ENCODE measurements around the gene TTC22. TPM values are rescaled to one million over a fixed set of nuclear protein-coding genes. Genes with fewer than 3 reads are reported as not detected.

The TTC22 gene
- polyA plus RNA-seq, 3 donors from 2014 or later, result 5.2 to 13.7 (median 5.6) TPM

DNA sequence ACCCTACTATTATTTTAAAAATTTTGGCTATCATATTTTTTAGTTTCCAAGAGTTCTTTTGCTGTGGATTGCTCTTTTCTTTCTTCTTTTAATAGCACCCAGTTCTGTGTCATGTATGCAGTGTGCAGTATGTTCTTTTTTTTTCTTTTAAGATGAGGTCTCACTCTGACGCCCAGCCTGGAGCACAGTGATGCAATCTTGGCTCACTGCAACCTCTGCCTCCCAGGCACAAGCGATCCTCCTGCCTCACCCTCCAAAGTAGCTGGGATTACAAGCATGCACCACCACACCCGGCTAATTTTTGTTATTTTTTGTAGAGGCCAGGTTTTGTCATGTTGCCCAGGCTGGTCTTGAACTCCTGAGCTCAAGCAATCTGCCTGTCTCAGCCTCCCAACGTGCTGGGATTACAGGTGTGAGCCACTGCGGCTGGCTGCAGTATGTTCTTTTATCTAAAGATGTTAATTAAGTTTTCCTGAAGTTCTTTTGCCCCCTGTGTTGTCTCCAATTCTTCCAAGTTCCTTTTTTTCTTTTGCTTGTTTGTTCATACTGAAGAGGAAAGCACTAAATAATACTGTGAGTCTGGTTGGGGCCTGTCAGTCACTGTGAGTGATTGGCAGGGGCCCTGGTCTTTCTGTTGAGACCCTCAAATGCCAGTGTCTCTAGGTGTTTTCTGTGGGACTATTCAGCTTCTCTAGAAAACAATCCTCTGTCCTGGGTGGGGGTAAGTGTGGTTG, 17.5 kb upstream of the TTC22 start:
- peaks cover 0 to 2% (median 0%) of the 10 kb centered on the region in 3 donors for H3K27me3 Mint-ChIP-seq (ENCODE audit: low read depth in 3 of 3)
- H3K4me1 Mint-ChIP-seq, result peaks cover 8 to 31% of the 10 kb centered on the region in 2 donors
- peaks cover 4 to 12% (median 5%) of the 10 kb centered on the region in 6 donors for H3K9me3 Mint-ChIP-seq
- H3K36me3 Mint-ChIP-seq, result peaks cover 16 to 60% (median 33%) of the 10 kb centered on the region in 3 donors
- DNase-seq, result no peak
- peak overlapping the region in 5 of 6 donors; percentile 25 to 76 (median 26) for H3K27ac Mint-ChIP-seq
- no peak overlapping the region for H3K4me3 Mint-ChIP-seq

- DNase-seq, result no peak
- H3K36me3 Mint-ChIP-seq, result peaks cover 4 to 43% (median 21%) of the 10 kb centered on the region in 3 donors
- no peaks in the 10 kb centered on the region for H3K9me3 Mint-ChIP-seq
- H3K4me1 Mint-ChIP-seq, result peaks cover 17 to 43% of the 10 kb centered on the region in 2 donors
- no peak overlapping the region for H3K4me3 Mint-ChIP-seq
- H3K27ac Mint-ChIP-seq, result no peak overlapping the region
- H3K27me3 Mint-ChIP-seq (ENCODE audit: low read depth in 3 of 3), result peaks cover 0 to 5% (median 2%) of the 10 kb centered on the region in 3 donors
Measured at GRCh38 chr1:54816951-54817350, 15.8 kb upstream of the TTC22 start.

- Mint-ChIP-seq H3K4me1 (peaks cover 20 to 41% of the 10 kb centered on the region in 2 donors), H3K4me3 (no peak overlapping the region), H3K27me3 (ENCODE audit: low read depth in 3 of 3) (peaks cover 0 to 6% (median 2%) of the 10 kb centered on the region in 3 donors), H3K27ac (no peak overlapping the region), H3K36me3 (peaks cover 6 to 41% (median 18%) of the 10 kb centered on the region in 3 donors), H3K9me3 (no peaks in the 10 kb centered on the region)
- no peak for DNase-seq
Measured at GRCh38 chr1:54816130-54816529, 15.0 kb upstream of the TTC22 start.

GRCh38 chr1:54815086-54815876, 14.2 kb upstream of the TTC22 start:
- H3K36me3 Mint-ChIP-seq, result peaks cover 8 to 41% (median 21%) of the 10 kb centered on the region in 3 donors
- H3K4me3 Mint-ChIP-seq, result no peak overlapping the region
- no peaks in the 10 kb centered on the region for H3K9me3 Mint-ChIP-seq
- H3K4me1 Mint-ChIP-seq, result peaks cover 28 to 45% of the 10 kb centered on the region in 2 donors
- H3K27me3 Mint-ChIP-seq (ENCODE audit: low read depth in 3 of 3), result peaks cover 0 to 8% (median 2%) of the 10 kb centered on the region in 3 donors
- DNase-seq, result no peak
- peak overlapping the region in 3 of 6 donors; percentile 40 to 76 (median 60) for H3K27ac Mint-ChIP-seq

- Mint-ChIP-seq H3K27ac (peak overlapping the region in 1 of 6 donors; percentile 28), H3K9me3 (no peaks in the 10 kb centered on the region)
Measured at GRCh38 chr1:54814571-54814970, 13.4 kb upstream of the TTC22 start.

GRCh38 chr1:54814126-54814498, 13.0 kb upstream of the TTC22 start:
- peaks cover 40 to 55% of the 10 kb centered on the region in 2 donors for H3K4me1 Mint-ChIP-seq
- no peaks in the 10 kb centered on the region for H3K9me3 Mint-ChIP-seq
- DNase-seq, result no peak
- H3K27ac Mint-ChIP-seq, result peak overlapping the region in 2 of 6 donors; percentile 53 to 79
- H3K36me3 Mint-ChIP-seq, result peaks cover 8 to 39% (median 17%) of the 10 kb centered on the region in 3 donors
- no peak overlapping the region for H3K4me3 Mint-ChIP-seq
- H3K27me3 Mint-ChIP-seq (ENCODE audit: low read depth in 3 of 3), result peaks cover 0 to 8% (median 0%) of the 10 kb centered on the region in 3 donors

More at GRCh38 chr1:54814571-54814970, 13.4 kb upstream of the TTC22 start:
- peaks cover 35 to 52% of the 10 kb centered on the region in 2 donors for H3K4me1 Mint-ChIP-seq
- peaks cover 0 to 8% (median 0%) of the 10 kb centered on the region in 3 donors for H3K27me3 Mint-ChIP-seq (ENCODE audit: low read depth in 3 of 3)
- DNase-seq, result no peak
- no peak overlapping the region for H3K4me3 Mint-ChIP-seq
- H3K36me3 Mint-ChIP-seq, result peaks cover 8 to 40% (median 17%) of the 10 kb centered on the region in 3 donors

- Mint-ChIP-seq H3K27ac (peak overlapping the region in 5 of 6 donors; percentile 50 to 89 (median 80)), H3K36me3 (peaks cover 8 to 35% (median 17%) of the 10 kb centered on the region in 3 donors), H3K9me3 (no peaks in the 10 kb centered on the region), H3K27me3 (ENCODE audit: low read depth in 3 of 3) (peaks cover 0 to 8% (median 0%) of the 10 kb centered on the region in 3 donors), H3K4me1 (peaks cover 45 to 59% of the 10 kb centered on the region in 2 donors), H3K4me3 (peak overlapping the region in 1 of 5 donors; percentile 29)
- DNase-seq, result no peak
Measured at GRCh38 chr1:54813485-54814125, 12.5 kb upstream of the TTC22 start.

GRCh38 chr1:54812801-54813484, 11.8 kb upstream of the TTC22 start:
- H3K27me3 Mint-ChIP-seq (ENCODE audit: low read depth in 3 of 3), result peaks cover 0 to 8% (median 0%) of the 10 kb centered on the region in 3 donors
- H3K4me1 Mint-ChIP-seq, result peaks cover 52 to 63% of the 10 kb centered on the region in 2 donors
- H3K36me3 Mint-ChIP-seq, result peaks cover 8 to 30% (median 17%) of the 10 kb centered on the region in 3 donors
- DNase-seq, result peak; percentile 52 to 59 (median 56)
- peak overlapping the region in 5 of 6 donors; percentile 78 to 89 (median 80) for H3K27ac Mint-ChIP-seq
- H3K4me3 Mint-ChIP-seq, result peak overlapping the region in 3 of 5 donors; percentile 23 to 29 (median 25)
- no peaks in the 10 kb centered on the region for H3K9me3 Mint-ChIP-seq

DNA sequence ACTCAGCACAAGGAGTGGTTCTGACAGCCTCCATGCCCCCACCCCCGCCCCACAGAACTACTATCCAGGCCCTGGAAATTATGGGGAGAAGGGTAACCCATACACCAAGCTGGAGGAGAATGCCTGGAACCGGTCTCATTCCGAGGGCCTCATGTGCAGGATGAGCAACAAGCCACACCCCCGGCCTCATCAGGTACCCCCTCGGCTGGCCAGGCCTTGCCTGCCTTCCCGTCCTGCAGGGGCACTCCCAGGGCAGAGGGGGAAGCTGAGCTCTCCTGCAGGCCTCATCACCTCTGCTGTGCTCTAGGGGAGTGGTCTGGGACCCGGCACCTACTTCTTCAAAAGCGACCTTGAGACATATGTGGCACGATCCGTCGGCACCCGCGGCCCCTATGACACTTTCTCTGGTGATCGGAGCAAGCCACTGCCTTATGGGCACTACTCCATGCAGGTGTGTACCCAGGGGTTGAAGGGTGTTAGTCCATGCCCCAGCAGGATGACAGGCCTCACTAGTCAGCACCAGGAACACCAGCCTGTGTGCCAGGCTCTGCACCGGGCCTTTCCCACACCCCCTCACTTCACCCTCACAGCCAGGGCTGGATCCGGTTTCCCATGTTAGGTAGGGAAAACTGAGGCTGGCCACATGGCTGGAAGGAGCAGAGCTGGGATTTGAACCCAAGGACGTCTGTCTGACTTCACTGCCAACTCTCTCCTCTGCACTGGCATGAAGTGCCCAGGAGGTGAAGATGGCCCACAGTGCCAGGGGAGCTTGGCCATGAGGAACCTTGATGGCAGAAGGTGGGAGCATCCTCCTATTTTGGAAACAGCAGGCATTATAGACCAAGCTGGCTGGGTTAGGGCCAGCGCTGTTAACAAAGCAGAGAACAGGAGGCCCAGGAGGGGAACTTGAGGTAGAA, 10.9 kb upstream of the TTC22 start:
- Mint-ChIP-seq H3K27ac (peak overlapping the region in 4 of 6 donors; percentile 32 to 88 (median 76)), H3K27me3 (ENCODE audit: low read depth in 3 of 3) (peaks cover 0 to 11% (median 2%) of the 10 kb centered on the region in 3 donors), H3K4me1 (peaks cover 61 to 69% of the 10 kb centered on the region in 2 donors), H3K9me3 (no peaks in the 10 kb centered on the region), H3K4me3 (no peak overlapping the region), H3K36me3 (peaks cover 8 to 29% (median 17%) of the 10 kb centered on the region in 3 donors)
- DNase-seq, result no peak

- Mint-ChIP-seq H3K9me3 (no peaks in the 10 kb centered on the region), H3K27ac (peak overlapping the region in 3 of 6 donors; percentile 49 to 94 (median 80)), H3K4me3 (peak overlapping the region in 2 of 5 donors; percentile 25 to 49), H3K4me1 (peaks cover 70 to 72% of the 10 kb centered on the region in 2 donors), H3K36me3 (peaks cover 8 to 22% (median 17%) of the 10 kb centered on the region in 3 donors), H3K27me3 (ENCODE audit: low read depth in 3 of 3) (peaks cover 0 to 13% (median 2%) of the 10 kb centered on the region in 3 donors)
- DNase-seq, result no peak
Measured at GRCh38 chr1:54811066-54811465, 9.9 kb upstream of the TTC22 start.

GRCh38 chr1:54810153-54810942, 9.2 kb upstream of the TTC22 start:
- Mint-ChIP-seq H3K27me3 (ENCODE audit: low read depth in 3 of 3) (peaks cover 0 to 13% (median 2%) of the 10 kb centered on the region in 3 donors), H3K4me3 (peak overlapping the region; percentile 25 to 91 (median 51)), H3K4me1 (peaks cover 75% of the 10 kb centered on the region in 2 donors), H3K27ac (peak overlapping the region; percentile 77 to 99 (median 92)), H3K36me3 (peaks cover 8 to 17% (median 16%) of the 10 kb centered on the region in 3 donors), H3K9me3 (no peaks in the 10 kb centered on the region)
- peak; percentile 59 to 66 (median 65) for DNase-seq

Measured in immature natural killer cell (primary cell).